Right renal cortex interstitium (tissue), 3 donors: ENCODE results near the gene ZSCAN22. TPM values are rescaled to one million over a fixed set of nuclear protein-coding genes. Genes with fewer than 3 reads are reported as not detected.

ENCODE experiments used
- DNase-seq, 3 donors: peaks; one replicate each; pipeline ENCODE4 v3.0.0-alpha.2; 2013; ENCODE audit warnings: low read depth in 3 of 3, low spot score in 2 of 3
- polyA plus RNA-seq, 3 donors: library from polyadenylated mRNA; unstranded; fragments of 120-200 nt; gene quantifications; one replicate each; pipeline ENCODE4 v1.2.1, GENCODE V29; 2013; ENCODE audit not compliant: insufficient read length in 3 of 3

The ZSCAN22 gene
- polyA plus RNA-seq, 3 donors, result 3.4 to 4.0 (median 3.5) TPM

DNA sequence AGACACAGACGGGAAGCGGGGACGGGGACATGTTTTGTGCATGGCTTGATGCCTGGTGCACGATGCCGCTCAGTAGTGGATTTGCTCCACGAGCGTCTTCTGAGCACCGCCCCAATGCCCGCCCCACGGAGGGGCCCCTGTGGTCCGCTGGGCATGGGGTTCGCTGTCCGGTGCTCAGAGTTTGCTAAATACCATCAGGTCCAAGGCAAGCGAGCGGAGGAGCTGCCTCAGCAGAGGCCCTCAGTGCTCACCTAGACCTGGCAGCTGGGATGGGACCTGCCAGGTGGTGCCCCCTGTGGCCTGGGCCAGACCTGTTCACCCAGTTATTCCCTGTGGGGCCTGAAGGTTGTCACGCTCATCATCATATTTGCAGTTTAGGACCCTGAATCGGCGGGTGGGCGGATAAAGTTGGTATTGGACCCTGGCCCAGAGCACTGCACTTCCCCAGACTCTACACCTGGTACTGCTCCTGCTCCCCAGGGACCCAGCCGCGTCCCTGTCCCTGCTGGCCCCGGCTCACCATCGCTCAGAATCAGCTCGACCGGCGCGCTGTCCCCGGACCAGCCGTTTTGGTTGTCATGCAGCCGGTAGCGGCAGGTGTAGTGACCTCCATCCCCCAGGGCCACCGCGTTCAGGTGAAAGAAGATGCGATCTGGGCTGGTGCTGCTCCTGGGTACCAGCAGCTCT, 24.2 kb downstream of the ZSCAN22 start:
- DNase-seq, result no peak

DNA sequence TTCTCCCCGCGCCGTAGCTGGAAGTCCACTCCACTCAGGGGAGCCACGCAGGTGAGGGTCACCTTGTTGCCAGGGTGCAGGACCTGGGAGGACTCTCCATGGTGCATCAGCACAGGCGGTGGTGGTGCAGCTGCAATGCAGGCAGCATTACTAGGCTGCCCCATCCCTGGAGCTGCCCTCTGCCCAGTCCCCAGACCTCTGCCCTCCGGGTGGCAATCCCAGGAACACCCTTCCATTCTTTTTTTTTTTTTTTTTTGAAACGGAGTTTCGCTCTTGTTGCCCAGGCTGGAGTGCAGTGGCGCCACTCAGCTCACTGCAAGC, 24.7 kb downstream of the ZSCAN22 start:
- no peak for DNase-seq

DNA sequence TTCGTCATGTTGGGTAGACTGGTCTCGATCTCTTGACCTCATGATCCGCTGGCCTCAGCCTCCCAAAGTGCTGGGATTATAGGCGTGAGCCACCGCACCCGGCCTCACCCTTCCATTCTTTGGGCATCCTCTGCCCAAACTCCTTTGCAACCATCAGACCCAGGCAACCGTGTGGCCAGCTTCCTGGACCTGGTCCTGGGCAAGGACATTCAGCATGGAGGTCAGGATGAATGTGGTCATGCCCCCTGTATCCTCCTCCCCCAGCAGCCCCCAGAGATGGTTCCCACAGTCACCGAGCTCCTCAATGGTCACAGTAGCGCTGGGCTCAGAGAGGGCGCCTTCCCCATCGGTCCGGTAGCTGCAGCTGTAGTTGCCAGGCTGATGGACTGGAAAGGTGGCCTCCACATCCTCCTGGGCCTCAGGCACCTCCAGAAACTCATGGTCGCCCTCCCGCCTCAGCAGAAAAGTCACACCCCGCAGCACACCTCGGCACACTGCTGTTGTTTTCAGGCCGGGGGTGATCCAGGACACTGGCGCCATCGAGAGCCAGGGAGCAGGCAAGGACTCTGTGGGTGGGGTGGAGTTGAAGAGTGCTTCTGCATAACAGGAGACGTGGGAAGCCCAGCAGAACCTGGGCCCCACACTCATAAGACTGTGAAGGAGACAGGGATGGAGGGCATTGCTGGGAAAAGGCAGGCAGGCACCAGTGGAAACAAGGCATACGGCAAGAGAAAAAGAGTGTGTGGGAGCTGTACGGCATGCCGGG, 25.4 kb downstream of the ZSCAN22 start:
- no peak for DNase-seq

DNA sequence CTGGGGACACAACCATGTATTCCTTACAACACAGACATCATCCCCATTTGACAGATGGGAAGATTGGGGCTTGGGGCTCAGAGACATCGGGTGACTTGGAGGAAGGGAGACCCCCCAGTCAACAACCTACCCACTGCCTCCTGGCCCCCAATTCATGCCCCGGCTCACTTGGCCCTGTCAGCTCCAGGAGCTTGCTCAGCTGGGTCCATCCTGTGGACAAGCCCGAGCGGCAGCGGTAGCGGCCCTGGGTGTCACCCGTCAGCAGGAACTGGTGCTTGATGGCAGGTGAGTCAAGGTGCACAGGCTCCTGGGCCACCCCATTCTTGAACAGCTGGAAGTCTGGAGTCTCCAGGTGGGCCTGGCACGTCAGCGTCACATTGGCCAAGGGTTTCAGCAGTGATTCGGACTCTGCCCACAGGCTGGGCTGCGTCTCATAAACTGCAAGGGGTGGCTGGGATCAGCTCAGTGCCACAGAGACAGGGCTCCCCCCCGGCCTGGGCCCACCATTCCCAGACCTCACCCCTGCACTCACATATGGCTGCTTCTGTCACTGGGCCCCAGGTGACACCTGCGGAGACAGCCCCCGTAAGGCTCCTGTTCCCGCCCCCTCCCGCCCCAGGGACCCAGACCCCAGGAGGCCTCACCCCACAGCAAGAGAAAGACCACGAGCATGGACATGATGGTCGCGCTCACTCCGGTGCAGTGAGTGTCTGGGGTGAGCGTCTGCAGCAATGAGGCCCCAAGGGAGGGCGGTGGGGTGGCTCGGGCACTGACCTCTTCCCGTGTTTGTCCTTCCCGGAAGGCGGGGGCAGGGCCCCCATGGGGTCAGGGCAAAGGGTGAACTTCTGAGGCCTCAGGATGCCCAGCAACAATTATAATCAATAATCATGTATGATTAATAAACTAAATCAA, 26.2 kb downstream of the ZSCAN22 start, which contains the start of gene A1BG:
TSS of gene A1BG (minus strand) at position 733 of the 912 bp plus-strand sequence. CDS start at position 678, 55 bp downstream.
- DNase-seq, result no peak

DNA sequence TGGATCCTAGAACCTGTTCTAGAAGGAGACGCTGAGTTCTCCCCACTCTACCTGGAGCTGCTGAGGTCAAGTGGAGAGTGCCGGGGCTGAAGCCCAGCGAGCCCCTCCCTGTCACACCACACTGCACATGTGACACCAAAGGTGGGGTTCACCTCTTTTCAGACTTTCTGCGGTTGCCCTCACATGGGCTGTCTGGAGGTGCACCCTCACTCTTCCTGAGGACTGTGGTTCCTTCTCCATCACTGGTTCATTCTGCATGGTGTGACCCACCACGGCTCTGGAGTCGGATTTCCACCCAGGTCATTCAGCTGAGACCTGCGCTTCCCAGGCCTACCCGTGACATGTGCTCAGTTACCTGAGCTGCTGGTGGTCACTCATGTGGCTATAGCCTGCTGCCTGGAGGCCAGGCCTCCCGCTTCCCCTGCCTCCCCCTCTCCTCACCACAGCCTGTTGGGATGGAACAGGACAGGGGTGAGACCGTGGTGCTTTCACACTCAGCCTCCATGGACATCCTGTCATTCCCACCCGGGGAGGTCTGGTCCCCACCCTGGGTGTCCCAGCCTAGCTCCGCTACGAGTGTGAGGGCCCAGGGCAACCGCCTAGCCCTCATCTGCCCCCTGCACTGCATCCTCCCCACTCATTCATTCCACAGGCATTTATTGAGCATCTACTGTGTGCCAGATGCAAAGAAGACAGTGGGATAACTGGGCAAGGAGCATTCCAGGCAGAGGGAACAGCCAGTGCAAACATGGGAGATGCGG, 27.1 kb downstream of the ZSCAN22 start:
- DNase-seq, result no peak

DNA sequence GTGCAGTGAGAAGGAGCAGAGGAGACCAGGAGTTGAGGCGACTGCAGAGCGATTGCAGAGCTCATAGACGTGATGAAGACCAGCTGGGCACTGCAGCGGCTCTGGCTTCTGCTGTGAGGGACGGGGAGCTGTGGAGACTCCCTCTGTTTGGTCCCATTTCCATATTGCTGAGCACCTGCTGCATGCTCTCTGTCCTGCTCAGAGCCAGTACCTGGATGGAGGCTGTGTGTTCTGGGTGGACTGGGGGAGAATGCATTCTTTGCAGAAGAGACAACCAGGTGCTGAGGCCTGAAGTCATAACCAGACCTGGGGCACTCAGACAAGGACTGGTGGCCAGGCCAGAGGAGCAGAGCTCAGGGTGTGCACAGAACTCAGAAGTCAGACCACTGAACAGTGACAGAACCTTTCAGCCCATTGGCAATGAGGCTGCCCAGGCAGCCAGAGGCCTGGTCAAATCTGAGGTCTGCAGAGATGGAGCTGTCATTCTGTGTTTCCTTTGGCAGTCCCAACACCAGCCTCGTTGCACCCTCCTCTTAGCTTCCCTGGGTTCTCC, 27.8 kb downstream of the ZSCAN22 start:
- DNase-seq, result no peak

DNA sequence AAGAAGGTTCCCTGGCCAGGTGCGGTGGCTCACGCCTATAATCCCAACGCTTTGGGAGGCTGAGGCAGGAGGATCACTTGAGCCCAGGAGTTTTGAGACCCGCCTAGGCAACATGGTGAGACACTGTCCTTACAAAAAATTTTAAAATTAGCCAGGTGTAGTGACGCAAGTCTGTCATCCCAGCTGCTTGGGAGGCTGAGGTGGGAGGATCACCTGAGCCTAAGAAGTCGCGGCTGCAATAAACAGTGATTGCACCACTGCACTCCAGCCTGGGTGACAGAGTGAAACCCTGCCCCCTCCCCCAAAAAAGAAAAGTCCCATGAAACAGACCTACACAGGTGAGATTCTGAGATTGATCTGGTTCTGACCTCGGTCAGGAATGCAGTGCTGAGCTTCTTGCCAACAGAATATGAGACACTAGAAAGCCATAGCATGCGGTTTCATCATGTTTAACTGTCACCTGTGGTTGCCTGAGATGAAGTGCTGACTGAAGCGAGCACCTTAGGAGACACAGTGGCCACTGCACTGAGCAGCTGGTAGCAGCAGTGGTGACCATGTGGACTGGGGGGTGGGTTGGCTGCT, 28.5 kb downstream of the ZSCAN22 start:
- no peak for DNase-seq

DNA sequence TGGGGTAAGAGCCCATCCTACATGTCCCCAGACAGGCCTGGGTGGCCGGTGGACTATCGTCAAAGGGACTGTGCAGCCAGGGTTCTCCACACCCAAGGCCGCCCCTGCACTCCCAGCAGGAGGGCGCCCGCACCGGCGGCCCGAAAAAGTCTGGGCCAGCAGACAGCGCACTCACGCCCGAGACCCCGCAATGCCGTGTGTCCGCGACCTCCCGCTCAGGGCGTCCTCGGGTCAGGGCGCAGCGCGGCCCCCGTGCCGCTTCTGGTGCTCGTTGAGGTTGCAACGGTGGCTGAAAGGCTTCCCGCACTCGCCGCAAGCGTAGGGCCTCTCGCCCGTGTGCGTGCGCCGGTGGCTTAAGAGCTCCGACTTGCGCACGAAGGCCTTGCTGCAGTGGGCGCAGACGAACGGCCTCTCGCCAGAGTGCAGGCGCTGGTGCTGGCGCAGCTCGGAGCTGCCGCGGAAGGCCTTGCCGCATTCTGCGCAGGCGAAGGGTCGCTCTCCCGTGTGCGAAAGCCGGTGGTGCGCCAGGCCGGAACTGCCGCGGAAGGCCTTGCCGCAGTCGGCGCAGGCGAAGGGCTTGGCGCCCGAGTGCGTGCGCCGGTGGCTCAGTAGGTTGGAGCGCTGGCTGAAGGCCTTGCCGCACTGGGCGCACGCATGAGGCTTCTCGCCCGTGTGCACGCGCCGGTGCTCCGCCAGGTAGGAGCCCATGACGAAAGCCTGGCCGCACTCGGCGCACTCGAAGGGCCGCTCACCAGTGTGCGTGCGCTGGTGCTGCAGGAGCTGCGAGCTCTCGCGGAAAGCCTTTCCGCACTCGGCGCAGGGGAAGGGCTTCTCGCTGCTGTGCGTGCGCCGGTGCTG, 29.3 kb downstream of the ZSCAN22 start:
- DNase-seq, result no peak

DNA sequence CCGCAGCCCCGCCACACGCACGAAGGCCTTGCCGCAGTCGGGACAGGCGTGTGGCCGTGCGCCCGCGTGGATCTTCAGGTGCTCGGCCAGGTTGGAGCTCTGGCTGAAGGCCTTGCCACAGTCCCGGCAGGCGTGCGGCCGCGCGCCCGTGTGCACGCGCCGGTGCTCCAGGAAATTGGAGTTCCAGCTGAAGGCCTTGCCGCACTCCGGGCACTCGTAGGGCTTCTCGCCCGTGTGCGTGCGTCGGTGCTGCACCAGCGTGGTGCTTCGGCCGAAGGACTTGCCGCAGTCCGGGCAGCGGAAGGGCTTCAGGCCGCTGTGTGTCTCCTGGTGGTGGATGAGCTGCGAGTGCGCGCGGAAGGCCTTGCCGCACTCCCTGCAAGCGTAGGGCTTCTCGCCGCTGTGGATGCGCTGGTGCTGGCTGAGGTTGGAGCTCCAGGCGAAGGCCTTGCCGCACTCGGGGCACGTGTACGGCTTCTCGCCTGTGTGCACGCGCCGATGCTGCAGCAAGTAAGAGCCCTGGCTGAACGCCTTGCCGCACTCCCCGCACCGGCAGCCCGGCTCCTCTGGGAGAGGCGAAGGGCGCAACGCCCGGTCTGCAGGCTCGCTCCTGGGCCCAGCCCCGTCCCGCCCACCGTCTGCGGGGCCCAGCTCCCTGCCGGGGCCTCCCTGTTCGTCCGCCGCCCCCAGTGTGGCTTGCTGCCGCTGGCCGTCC, 30.1 kb downstream of the ZSCAN22 start:
- DNase-seq, result no peak

DNA sequence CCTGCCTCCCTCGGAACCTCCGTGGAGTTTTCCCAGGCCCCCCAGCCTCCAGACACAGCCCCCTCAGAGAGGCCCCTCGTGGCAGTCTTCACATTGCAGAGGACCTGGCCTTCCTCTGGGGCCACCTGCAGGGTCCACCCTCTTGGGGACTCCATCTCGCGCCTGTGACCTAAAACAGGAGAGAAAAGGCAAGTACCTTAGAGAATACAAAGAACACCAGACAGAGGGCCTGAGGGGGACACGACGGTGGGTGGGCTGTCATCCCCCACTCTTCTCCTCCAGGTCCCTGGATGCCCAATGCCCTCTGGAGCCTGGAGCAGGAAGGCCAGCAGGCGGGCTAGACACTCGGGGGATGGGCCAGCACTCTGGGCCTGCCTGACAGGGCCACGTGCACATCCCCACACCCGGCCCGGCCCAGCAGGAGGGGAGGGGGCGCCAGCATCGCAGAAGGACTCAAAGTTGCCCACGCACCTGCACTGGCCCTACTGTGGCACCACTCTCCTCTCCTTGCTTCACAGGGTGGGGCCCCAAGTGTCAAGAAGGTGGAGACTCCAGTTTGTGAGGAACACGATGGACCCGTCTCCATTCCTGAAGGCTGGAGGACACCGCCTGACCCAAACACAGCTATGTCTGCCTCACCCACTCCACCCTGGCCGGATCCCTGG, 30.8 kb downstream of the ZSCAN22 start:
- DNase-seq, result no peak

DNA sequence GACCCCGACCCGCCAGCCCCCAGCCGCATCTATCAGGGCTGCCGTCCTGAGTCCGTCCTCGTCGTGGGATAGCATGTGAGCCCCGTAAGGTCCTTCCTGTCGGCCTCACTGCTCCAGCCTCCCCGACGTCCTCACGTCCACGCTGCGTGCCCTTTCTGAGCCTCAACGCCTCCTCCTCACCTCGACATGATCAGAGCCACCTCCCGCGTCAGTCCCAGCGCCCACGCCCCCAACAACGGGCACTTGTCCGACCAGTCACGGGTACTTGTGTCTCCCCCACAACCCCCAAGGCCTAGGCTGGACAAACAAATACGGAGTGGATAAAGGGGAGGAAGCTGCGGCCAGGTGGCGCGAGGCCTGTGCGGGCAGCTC, 35.1 kb downstream of the ZSCAN22 start:
- no peak for DNase-seq

DNA sequence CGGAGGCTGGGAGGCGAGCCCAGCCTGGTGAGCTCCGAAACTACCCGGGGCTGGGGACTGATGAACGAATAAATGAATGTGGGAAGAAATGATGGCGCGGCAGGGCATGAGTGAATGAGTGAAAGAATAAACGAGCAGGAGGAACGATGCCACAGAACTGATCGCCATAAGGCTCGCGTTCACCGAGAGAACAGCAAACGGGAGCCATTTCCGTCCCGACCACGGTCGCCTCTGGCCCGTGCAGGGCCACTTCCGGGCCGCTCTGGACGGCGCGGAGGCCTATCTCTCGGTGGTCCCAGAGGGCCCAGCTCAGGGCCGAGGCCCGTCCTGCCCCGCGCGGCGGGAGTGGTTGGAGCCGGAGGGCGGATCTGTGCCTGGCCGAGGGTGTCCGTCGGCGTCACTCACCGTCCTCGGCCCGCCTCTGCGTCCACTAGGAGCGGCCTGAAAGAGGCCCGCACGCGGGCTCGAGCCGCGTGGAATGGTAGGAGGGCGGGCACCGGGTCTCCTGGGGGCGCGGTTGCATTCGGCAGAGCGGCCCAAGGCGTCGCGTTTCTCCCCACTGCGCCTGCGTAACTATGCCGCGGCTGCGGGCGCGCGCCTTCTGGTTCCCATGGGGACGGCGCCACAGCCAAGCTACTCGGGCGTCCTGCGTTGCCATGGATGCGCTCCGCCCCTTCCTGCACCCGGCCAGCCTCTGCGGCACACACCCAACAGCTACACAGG, 35.6 kb downstream of the ZSCAN22 start, which contains the start of gene ZNF497:
TSS of gene ZNF497 (minus strand) at position 480 of the 723 bp plus-strand sequence. CDS start 5,116 bp downstream, outside the sequence.
- DNase-seq, result peak; percentile 86 to 89 (median 89)

DNA sequence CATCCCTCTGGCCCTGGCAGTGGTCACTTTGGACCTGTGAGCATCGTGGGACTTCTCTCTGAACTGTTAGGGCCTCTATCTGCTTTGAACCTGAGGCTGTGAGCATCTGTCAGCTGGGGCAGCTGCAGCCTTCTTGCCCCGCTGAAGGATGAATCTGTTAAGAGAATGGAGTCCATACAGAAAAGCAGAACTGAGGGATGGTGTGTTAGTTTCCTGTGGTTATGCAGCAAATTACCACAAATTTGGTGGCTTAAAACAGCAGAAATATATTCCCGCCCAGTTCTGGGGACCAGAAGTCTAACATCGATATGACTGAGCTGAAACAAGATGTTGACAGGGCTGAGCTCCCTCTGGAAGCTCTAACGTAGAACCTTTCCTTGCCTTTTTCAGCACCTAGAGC, 37.4 kb downstream of the ZSCAN22 start:
- DNase-seq, result no peak

DNA sequence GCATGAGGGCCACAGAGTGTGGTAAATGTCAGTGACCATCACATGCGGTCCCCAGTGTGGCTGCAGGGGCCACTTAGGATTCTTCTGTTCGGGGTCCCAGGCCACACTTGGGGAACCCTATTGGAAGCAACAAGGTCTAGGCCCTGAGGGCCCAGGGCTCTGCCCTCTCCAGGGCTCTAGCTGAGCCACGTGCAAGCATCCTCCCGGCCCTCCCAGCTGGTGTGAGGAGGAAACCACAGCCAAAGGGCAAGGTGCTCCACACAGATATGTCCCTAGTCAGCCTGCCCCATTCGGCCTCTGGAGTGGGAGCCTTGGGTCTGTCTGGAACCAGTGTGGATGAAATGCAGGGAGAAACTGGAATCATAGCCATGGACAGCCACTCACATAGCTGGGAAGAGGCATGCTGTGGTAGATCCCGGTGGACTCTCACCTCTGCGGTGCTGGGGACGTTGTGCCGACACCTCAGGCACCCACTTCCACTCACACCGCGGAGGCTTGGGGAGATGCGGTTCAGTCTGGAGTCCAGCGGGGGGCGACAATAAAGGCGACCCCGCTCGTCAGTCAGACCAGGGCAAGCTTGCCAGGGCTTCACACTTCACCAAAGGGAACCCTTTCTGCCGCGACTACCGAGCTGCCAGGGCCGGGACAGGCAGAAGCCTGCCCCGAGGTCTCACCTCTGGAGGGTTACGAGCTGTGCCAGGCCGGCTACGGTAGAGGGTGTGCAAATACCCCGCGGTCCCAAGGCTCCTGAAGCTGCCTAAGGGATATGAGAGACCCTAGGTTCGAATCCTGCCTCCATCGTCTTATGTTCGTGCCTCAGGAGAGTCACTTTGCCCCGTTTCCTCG, 40.0 kb downstream of the ZSCAN22 start:
- DNase-seq, result no peak

DNA sequence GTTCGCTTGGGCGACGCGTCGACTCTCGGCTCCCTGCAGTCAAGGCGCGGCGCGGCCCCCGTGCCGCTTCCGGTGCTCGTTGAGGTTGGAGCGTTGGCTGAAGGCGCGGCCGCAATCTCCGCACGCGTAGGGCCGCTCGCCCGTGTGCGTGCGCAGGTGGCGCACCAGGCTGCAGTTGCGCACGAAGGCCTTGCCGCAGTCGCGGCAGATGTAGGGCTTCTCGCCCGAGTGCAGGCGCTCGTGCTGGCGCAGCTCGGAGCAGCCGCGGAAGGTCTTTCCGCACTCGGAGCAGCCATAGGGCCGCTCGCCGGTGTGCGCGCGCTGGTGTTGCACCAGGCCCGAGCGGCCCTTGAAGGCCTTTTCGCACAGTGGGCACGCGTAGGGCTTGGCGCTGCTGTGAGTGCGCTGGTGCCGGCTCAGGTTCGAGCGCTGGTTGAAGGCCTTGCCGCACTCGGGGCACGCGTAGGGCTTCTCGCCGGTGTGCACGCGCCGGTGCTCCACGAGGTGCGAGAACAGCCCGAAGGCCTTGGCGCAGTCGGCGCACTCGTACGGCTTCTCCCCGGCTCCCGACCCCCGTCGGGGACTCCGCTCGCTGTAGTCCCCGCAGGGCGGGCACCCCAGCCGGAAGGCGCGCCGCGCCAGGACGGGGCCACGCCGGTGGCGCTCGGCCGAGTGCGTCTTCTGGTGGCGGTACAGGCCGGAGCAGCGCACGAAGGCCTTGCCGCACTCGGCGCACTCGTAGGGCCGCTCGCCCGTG, 41.1 kb downstream of the ZSCAN22 start:
- no peak for DNase-seq
